ENCODE results near the gene H2BK1. TPM values are rescaled to one million over a fixed set of nuclear protein-coding genes. Genes with fewer than 3 reads are reported as not detected.
A peak's percentile ranks its signal among the peaks of the same experiment; 100 is the strongest.

Gene H2BK1
- total and polyA plus RNA-seq, 11 donors, result not detected

DNA sequence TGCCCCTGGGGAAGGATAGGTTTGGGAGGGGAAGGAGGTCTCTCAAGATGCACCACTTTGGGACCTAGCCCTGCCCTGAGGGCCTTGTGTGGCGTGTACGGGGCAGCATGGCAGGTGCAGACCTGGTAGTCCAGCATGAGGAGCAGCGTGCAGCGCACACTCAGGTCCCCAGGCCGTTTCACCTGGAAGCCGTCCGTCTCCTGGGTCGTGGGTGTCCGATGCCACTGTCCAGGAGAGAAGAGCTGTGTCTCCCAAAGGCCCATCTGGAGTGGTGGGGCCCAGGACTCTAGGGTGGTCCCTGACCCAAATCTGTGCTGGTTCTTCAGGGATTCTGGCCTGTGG, 31.4 kb upstream of the H2BK1 start:
- intact Hi-C loops (cut with DNase I), result loop anchor here in 8 of 10 donors (5.0 to 10.0 kb wide), 4 partner anchors 61 to 119 kb away; no protein-coding TSS in a partner anchor

GRCh38 chr7:151240942-151241754, 30.9 kb upstream of the H2BK1 start:
- peaks cover 0 to 18% (median 7%) of the 10 kb centered on the region in 9 donors for H3K27me3 ChIP-seq
- H3K9me3 ChIP-seq, result no peaks in the 10 kb centered on the region
- WGBS, 4 donors, result 73 to 88% (median 80%) methylated on average over 6 to 7 of the region's 7 CpGs
- H3K4me3 ChIP-seq, result no peak overlapping the region
- intact Hi-C loops (cut with DNase I), result loop anchor here in 8 of 10 donors (5.0 to 10.0 kb wide), 4 partner anchors 61 to 119 kb away; no protein-coding TSS in a partner anchor
- H3K36me3 ChIP-seq, result peaks cover 0 to 64% (median 56%) of the 10 kb centered on the region in 9 donors
- peak overlapping the region in 8 of 12 donors; percentile 6 to 63 (median 42) for H3K27ac ChIP-seq
- no peak for ATAC-seq
- no peak for TF ChIP-seq POLR2A (IDR thresholded peaks at IDR 0.05)
- no peak for TF ChIP-seq CTCF (IDR thresholded peaks at IDR 0.05)
- H3K4me1 ChIP-seq, result peaks cover 4 to 47% (median 25%) of the 10 kb centered on the region in 12 donors
- DNase-seq, result no peak

More for the DNA sequence above, 31.4 kb upstream of the H2BK1 start:
- DNase-seq (no peak), ATAC-seq (no peak)
- Histone ChIP-seq H3K4me3 (no peak overlapping the region), H3K27me3 (peaks cover 0 to 23% (median 7%) of the 10 kb centered on the region in 9 donors), H3K36me3 (peaks cover 0 to 58% (median 51%) of the 10 kb centered on the region in 9 donors), H3K27ac (peak overlapping the region in 3 of 12 donors; percentile 31 to 55 (median 44)), H3K9me3 (no peaks in the 10 kb centered on the region), H3K4me1 (peaks cover 4 to 53% (median 31%) of the 10 kb centered on the region in 12 donors)
- 86 to 91% (median 90%) methylated on average over 8 to 9 of the region's 9 CpGs for WGBS, 4 donors
- TF ChIP-seq POLR2A (IDR thresholded peaks at IDR 0.05) (no peak), CTCF (IDR thresholded peaks at IDR 0.05) (no peak)

DNA sequence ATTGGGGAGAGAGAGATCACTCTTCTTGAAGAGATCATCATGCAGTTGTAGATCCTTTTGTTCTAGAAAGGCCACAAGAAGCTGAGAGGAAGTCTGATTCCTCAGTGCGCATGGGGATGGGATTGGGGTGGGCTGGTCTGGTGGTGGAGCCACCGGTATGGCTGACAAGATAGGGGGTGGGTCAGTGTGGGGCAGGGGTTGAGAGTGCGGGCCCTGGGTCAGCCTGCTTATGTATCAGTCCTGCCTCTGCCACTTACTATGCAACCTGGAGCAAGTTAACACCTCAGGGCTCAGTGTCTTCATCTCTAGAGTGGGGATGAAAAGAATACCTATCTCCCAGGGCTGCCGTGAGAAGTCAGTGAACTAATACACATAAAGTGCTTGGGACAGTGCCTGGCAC, 30.2 kb upstream of the H2BK1 start:
- peaks cover 0 to 11% (median 6%) of the 10 kb centered on the region in 9 donors for H3K27me3 ChIP-seq
- H3K27ac ChIP-seq, result peak overlapping the region in 8 of 12 donors; percentile 6 to 63 (median 42)
- peaks cover under 1 to 45% (median 22%) of the 10 kb centered on the region in 12 donors for H3K4me1 ChIP-seq
- DNase-seq (no peak), ATAC-seq (peak in 2 of 4 donors; percentile 15 to 16)
- 61 to 79% (median 65%) methylated on average over 4 of the region's 4 CpGs for WGBS, 4 donors
- peaks cover 0 to 68% (median 62%) of the 10 kb centered on the region in 9 donors for H3K36me3 ChIP-seq
- intact Hi-C loops (cut with DNase I), result loop anchor here in 8 of 10 donors (5.0 to 10.0 kb wide), 4 partner anchors 62 to 118 kb away; no protein-coding TSS in a partner anchor
- no peak overlapping the region for H3K4me3 ChIP-seq
- H3K9me3 ChIP-seq, result no peaks in the 10 kb centered on the region
- TF ChIP-seq POLR2A (IDR thresholded peaks at IDR 0.05), result no peak
- no peak for TF ChIP-seq CTCF (IDR thresholded peaks at IDR 0.05)

GRCh38 chr7:151239837-151240459, 29.7 kb upstream of the H2BK1 start:
- no peak overlapping the region for H3K4me3 ChIP-seq
- H3K36me3 ChIP-seq, result peaks cover 0 to 74% (median 68%) of the 10 kb centered on the region in 9 donors
- H3K27ac ChIP-seq, result peak overlapping the region in 4 of 12 donors; percentile 6 to 63 (median 50)
- no peak for DNase-seq
- H3K9me3 ChIP-seq, result no peaks in the 10 kb centered on the region
- ATAC-seq, result no peak
- peaks cover 0 to 6% (median under 1%) of the 10 kb centered on the region in 9 donors for H3K27me3 ChIP-seq
- 43 to 51% (median 47%) methylated on average over 11 of the region's 11 CpGs for WGBS, 4 donors
- peaks cover 0 to 44% (median 17%) of the 10 kb centered on the region in 12 donors for H3K4me1 ChIP-seq
- TF ChIP-seq CTCF (IDR thresholded peaks at IDR 0.05) (no peak), POLR2A (IDR thresholded peaks at IDR 0.05) (no peak)
- intact Hi-C loops (cut with DNase I), result loop anchor here in 8 of 10 donors (5.0 to 10.0 kb wide), 4 partner anchors 62 to 118 kb away; no protein-coding TSS in a partner anchor

Measured in heart left ventricle (tissue), 16 donors.